ENCODE results near the gene CEP290.
A peak's percentile ranks its signal among the peaks of the same experiment; 100 is the strongest.

Gene CEP290, protein sequence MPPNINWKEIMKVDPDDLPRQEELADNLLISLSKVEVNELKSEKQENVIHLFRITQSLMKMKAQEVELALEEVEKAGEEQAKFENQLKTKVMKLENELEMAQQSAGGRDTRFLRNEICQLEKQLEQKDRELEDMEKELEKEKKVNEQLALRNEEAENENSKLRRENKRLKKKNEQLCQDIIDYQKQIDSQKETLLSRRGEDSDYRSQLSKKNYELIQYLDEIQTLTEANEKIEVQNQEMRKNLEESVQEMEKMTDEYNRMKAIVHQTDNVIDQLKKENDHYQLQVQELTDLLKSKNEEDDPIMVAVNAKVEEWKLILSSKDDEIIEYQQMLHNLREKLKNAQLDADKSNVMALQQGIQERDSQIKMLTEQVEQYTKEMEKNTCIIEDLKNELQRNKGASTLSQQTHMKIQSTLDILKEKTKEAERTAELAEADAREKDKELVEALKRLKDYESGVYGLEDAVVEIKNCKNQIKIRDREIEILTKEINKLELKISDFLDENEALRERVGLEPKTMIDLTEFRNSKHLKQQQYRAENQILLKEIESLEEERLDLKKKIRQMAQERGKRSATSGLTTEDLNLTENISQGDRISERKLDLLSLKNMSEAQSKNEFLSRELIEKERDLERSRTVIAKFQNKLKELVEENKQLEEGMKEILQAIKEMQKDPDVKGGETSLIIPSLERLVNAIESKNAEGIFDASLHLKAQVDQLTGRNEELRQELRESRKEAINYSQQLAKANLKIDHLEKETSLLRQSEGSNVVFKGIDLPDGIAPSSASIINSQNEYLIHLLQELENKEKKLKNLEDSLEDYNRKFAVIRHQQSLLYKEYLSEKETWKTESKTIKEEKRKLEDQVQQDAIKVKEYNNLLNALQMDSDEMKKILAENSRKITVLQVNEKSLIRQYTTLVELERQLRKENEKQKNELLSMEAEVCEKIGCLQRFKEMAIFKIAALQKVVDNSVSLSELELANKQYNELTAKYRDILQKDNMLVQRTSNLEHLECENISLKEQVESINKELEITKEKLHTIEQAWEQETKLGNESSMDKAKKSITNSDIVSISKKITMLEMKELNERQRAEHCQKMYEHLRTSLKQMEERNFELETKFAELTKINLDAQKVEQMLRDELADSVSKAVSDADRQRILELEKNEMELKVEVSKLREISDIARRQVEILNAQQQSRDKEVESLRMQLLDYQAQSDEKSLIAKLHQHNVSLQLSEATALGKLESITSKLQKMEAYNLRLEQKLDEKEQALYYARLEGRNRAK (N-terminal part only)

DNA sequence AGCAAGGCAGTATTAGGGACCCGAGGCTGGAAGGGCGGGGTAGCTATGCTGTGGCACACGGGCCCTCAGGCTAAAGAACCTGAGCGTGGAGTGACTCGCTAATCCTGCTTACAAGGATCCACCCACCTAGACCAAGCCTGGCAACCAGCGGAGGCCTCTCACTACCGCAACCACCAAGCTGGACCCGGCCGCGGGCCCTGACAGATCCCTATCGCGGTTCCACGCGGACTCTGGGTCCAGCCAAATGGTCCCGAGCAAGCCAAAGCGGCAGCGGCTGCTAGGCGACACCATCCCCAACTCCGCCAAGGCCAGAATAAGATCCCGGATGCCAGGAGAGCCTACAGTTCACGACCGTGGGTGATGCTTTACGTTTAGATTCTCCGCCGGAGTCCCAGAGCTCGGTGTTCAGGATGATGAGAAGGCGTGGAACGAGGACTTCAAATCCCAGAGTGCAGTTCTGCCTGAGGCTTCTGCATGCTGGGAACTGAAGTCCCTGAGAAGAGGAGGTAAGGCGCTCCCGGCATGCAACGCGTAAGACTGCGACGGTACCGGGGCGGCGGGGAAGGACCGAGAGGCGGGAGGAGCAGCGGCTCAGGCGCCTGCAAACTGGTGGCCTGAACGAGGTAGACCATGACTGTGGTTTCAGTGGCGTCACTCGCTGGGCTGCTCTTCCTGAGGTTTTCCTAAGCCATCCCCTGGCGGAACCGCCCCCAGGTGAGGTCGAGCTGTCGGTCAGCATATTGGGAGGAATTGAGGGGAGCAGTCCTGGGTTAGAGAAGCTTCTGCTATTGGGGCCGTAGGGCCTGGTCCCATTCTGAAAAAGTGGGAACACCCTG lies at the start of gene CEP290, which contains the start of gene TMTC3:
CEP290 (minus strand) TSS at position 315 of the 836 bp plus-strand sequence. CDS start 781 bp downstream, outside the sequence.
TMTC3 (plus strand) TSS at position 534 of the 836 bp plus-strand sequence. CDS start 6,009 bp downstream, outside the sequence.
- peak; percentile 99 for DNase-seq

DNA sequence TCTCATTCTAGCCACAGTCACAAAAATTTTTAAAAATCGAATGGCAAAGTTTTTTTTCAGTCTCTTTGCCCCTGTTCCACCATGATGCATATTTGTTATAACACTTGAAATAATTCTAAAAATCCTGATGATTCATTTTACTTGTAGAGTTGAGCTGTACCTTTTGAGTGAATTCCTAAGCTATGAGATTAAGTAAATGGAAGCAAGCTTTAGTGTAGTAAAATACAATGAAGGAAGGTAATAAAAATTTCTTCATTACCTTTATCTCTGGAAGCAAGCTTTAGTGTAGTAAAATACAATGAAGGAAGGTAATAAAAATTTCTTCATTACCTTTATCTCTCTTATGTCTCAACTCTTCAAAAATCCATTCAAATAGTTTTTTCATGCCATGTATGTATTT lies 46.3 kb upstream of the CEP290 start:
- DNase-seq: no peak

DNA sequence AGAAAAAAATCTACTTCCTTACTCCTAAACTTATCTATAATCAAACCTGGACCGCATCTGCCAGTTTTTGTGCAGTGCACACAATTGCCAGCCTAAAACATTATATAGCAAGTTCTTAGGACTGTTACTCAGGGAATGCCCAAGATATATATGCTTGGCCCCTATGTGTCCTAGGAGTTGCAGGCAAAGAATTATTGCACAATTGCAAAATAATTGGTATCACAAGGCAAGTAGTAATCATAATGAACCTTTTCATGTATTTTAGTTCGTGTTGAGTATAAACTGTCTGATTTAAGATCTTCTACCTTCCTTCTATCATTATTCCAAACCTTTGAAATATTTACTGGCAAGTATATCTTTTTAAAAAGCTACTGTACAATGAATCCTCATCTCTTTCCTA lies 45.7 kb upstream of the CEP290 start:
- DNase-seq: no peak

DNA sequence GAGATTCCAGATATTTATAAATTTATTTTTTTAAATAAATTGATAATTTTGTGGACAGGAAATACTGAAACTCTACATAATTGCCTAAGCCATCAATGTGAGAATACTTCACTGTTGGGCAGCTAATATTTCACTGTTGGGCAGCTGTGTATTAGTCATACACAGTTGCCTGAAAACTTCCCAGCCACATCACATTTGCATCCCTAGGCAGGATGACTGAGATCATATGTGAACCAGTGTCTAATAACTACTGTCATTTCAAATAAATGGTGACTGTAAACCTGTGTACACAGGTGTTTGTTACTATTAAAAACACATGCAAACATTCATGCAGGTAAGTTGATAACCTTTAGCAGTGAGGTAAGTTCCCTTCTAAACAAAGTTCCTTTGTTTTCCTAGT lies 44.1 kb upstream of the CEP290 start:
- DNase-seq: no peak

DNA sequence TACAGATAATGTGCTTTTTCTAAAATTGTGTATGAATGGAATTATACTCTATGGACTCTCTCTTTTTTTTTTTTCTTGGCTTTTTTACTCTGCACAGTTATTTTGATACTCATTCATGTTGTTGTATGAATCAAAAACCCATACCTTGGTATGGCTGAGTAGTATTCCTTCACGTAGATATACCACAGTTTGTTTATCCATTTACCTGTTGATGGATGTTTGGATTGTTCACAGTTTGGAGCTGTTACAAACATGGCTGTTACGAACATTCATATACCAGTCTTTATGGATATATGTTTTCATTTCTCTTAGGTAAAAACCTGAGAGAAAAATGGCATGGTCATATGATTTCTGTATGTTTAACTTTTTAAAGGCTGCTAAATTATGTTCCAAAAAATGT lies 43.4 kb upstream of the CEP290 start:
- DNase-seq: no peak

DNA sequence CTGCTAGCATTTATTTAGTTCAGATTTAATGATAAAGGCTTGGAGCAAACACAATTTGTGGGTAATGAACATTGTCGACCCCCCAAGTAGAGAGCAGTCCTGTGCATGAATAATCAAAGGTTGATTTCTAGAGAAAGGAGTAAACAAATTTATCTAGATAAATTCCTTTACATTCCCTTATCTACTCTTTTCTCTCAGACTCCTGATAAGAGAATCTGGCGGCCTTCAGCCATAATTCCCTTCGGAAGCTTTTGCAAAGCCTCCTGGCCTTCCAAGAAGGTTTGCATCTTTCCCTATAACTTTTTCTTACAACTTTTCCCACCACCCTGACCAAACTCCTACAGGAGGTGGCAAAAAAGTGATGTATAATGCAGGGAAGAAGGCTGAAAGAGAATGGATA lies 42.3 kb upstream of the CEP290 start:
- no peak for DNase-seq

DNA sequence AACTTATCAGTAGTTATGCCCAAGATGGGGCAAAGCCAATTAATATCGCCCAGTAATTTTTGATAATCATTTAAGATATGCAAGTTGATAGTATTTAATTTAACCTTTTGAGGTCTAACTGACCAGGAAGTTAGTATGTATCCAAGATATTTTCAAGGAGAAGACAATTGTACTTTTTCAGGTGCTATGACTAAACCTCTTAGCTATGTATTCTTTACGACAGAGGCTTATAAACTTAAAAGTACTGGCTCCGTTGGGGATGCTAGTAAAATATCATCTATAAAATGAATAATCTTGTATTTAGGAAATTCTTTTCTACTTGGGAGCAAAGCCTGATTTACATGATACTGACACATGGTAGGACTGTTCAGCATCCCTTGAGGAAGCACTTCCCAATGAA lies 40.5 kb upstream of the CEP290 start:
- no peak for DNase-seq

DNA sequence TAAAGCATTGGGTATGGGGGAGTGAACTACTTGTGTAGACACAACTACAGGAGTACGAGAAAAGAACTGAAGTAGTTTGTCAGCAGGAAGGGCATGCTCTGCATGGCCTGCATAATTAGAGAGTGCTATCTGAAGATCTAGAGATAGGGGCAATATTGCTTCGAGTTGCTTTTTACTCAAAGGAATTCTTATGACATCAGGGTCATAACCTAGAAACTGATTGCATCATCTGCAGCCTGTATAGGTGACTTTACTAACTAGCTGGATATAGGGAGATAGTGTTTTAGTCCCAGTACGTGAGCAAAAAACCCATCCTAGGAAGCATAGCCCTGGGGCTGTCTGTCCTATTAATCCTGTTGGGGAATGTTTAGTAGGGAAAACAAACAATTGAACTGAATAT lies 40.0 kb upstream of the CEP290 start:
- no peak for DNase-seq

DNA sequence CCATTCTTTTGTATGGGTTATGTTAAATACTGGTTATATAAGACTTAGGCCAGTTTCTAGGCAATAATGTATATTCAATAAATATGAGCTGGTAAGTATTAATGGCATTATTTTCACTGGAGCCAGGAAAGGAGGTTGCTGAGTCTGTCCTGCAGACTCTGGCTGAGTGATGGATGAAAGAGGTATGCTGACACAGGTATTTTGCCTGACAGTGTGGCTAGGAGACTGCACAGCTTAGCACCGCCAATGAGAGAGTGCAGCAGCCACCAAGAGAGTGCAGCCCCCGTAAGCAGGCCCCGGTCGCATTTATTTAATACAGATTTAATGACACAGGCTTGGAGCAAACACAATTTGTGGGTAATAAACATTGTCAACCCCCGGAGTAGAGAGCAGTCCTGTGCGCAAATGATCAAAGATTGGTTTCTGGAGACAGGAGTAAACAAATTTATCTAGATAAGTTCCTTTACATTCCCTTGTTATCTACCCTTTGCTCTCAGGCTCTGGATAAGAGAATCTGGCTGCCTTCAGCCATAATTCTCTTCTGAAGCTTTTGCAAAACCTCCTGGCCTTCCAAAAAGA lies 37.6 kb upstream of the CEP290 start:
- DNase-seq: no peak

DNA sequence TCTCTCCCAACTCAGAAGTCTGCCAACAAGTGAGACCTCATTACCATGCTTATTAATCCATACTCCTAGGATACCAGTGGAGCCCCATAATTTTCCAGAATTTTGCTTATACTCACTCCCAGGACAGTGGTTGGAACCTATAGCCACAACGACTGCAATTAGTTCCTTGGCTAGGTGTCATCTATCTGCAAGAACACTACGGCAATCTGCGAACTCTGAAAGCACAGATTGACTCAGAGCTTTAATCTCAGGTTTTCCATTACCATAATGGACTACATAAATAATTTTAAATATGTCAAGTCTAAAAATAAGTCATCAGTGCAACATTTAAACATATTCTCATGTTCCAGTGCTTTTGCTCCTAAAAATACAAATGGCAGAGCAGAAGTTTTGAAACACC lies 33.7 kb upstream of the CEP290 start:
- no peak for DNase-seq

DNA sequence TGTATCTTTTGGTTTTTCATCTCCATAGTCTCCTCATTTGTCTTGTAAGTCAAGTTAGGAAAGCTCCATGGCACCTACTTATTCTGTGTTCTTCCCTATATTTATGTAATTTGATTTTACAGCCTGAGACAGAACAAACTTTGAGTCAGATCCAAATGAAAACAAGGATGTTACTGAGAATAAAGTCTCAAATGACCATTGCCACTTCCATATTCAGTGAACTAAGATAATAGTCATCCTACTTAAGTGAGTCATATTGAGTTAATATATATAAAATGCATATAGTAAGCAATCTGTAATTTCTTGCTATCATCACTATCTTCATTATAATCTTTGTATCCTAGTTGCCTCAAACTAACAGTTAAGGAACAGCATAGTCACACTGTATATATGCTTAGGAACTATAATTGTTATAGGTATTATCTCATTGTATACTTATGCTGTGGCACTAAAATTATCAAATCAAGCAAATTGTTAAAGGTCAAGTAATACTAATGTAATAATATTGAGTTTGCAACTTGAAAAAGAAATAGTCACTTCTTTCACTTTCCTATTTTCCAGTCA lies 31.0 kb upstream of the CEP290 start:
- DNase-seq: no peak

DNA sequence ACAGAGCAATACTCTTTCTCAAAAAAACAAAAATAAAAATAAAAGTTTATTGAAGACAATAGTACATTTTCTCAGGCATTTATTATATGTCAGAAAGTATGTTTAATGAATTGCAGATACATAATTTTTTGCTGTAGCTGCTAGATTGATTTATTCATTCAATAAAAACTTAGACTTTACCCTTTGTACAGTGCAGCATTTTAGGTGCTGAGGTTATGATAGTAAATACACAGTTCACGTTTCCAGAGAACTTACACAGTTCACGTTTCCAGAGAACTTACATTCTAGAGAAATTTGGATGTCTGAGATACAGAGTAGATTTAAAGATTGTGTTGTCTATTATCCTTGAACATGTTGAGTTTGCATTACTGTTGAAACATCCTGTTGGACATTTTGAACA lies 25.5 kb upstream of the CEP290 start:
- no peak for DNase-seq

DNA sequence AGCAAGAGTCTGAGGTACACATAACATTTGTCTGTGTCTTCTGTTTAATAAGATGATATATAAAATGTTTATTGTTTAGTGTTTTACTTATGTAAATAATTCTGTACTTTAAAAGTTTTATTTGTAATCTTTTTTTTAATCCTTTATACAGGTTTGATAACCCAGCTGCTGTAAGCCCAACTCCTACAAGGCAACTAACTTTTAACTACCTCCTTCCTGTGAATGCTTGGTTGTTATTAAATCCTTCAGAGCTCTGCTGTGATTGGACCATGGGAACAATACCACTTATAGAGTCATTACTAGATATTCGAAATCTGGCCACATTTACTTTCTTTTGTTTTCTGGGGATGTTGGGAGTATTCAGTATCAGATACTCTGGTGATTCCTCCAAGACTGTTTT lies 24.3 kb upstream of the CEP290 start:
- DNase-seq: no peak

DNA sequence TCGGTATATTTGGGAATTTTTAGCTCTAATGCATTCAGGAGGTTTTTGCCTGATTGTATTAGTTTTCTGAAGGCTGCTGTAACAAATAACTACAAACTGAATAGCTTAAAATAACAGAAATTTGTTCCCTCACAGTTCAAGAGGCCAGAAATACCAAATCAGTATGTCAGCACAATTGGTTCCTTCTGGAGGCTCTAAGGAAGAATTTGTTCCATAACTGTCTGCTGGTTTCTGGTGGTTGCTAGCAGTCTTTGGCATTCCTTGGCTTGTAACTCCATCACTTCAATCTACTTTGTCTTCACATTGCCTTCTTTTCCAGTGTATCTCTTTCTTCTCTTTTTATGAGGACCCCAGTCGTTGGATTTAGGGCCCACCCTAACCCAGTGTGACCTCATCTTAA lies 21.5 kb upstream of the CEP290 start:
- DNase-seq: no peak

DNA sequence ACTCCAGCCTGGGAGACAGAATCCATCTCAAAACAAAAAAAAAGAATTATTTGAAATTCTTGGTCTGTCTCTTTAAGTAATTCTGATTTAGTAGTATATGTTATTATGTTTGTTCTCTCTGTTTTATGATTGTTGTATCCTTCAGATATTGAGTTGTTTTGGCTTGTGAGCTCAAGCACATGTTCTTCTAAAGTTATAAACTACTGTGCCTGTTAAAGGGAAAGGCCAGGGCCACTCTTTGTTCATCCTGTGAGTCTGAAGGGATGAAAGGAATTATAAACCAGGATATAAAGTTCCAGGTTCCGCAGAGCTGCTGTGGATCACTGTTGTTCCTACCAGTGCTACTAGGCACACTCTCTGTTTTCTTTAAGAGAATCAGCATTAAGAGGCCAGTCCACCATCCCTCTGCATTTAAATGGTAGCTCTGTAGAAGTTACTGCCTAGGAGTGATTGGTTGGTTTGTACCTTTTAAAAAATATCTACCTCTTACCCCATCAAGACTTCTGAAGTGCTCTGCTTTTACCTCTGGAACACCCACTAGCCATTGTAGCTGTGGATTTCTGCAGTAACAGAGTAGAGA lies 14.3 kb upstream of the CEP290 start:
- no peak for DNase-seq

DNA sequence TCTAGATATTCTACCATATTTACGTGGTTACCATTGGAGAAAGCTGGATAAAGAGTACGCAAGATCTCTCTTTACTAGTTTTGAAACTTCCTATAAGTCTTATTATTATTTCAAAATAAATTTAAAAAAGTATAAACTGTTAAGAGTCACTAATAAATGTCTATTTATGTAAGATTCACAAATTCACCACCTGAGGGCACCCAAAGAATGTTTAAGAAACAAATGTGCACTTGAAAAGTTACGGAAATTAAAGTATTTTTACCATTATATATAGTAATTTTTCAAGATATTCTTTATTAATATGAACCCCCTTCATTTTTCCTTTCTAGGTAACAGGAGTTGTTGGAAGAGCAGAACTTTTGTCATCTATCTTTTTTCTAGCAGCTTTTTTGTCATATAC lies 12.1 kb upstream of the CEP290 start:
- no peak for DNase-seq

DNA sequence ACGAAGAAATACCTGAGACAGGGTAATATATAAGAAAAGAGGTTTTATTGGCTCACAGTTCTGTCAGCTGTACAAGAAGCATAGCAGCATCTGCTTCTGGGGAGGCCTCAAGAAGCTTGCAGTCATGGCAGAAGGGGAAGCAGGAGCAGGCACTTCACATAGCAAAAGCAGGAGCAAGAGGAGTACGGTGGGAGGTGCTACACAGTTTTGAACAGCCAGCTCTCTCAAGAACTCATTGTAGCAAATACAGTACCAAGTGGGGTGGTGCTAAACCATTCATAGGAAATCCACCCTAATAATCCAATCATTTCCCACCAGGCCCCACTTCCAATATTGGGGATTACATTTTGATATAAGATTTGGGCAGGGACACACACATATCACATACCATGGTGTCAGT lies 8.2 kb upstream of the CEP290 start:
- DNase-seq: no peak

DNA sequence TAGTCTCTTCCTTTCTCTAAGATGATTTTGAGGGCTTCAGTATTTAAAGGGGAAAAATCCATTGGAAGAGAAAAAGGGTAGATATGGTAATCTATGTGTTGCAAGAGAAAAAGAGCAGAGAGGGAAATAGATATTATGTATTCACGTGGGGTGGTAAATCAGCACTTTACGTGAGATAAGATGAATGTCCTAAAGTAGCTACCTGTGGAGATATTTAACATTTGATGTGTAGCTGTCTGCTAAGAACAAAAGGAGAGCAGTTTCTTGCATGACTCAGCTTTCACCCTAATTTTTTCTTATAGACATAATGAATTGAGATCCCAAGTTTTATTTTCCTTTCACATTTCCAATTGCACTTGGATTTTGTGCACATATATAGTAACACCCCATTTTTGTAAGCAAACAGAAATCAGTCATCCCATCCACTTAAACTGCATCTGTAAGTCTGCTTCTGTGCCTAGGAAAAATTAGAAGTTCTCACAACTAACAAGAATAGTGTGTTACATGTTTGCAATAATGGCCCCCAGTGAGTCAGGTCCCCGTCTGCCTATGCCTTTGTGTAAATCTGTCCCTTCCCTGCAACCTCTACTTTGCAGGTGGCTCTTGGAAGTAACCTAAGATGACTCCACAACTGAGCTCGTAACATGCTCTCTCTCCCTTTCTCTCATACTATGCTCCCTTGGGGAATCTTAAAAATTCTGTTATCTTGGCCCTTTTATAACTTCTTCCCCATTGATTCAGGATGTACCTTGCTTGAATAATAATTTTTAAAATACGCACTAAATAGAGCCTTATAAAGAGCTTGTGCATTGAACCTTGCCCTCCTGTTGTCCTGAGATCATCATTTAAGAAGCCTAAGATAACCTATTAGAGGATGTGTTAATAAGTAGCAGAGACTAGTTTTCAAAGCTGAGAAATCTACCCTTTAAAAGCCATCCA lies 3.9 kb upstream of the CEP290 start:
- DNase-seq: no peak

DNA sequence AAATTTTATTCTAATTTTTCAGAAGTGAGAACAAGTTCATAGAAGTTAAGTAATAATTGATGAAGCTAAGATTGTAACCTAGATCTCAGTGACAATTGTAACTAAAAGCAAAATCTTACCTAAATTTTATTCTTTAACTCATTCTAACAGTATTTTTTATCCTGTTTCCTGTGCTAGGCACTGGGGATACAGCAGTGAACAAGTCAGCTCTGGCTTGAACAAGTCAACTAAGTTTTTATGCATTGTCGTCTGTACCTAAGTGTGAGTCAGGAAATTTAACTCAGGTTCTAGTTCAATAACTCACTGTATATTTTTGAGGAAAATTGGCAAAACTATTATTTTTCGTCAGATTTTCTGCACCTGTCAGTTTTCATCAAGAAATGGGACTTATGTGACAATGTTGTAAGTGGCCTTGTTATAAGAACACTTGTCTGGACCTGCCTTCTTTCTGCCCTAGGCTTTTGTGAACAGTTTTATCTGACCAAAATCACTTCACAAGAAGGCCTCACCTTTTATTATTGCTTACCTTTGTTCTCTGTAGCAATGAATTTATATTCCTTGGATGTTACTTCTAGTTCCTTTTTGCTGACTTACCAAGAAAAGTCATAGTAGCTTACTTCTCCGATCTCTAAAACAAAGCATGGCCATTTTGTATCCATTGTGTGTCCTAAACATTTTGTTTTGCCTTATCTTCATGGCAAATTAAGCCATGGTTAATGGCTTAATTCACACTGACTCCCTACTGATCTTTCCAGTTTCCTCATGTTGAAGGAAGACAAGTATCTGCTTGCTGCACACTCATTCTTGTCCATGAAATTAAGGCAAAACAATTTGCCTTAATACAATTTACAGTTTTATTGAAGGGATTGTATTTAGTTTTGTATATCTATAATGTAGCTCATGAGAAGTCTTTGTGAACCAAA lies 2.9 kb upstream of the CEP290 start:
- no peak for DNase-seq

All from NCI-H1417 treated with DMSO at 0.1 percent for 48 hours (cell line).